Fibroblast of lung (primary cell): ENCODE measurements around the gene PPP1R14B. TPM values are rescaled to one million over a fixed set of nuclear protein-coding genes. Genes with fewer than 3 reads are reported as not detected.

Experiments used
- DNase-seq, 2 donors: peaks; one replicate each; pipeline versions ENCODE4 v3.0.0 to v3.0.0-alpha.2; 2010; ENCODE audit warnings: low read depth in 2 of 2
- H2AFZ ChIP-seq: 2 replicates; pipeline ENCODE4 v1.5.1; 2012; ENCODE audit warnings: low read length, control low read depth, inconsistent platforms
- H3K27ac ChIP-seq: 2 replicates; pipeline ENCODE4 v1.5.1; 2011; ENCODE audit warnings: low read length, control low read depth; ENCODE audit not compliant: insufficient read depth
- H3K27me3 ChIP-seq: 2 replicates; pipeline ENCODE4 v1.5.1; 2011; ENCODE audit warnings: mild to moderate bottlenecking, low read length; ENCODE audit not compliant: control insufficient read depth, insufficient read depth
- H3K36me3 ChIP-seq: 2 replicates; pipeline ENCODE4 v1.5.1; 2011; ENCODE audit warnings: low read length; ENCODE audit not compliant: control insufficient read depth, insufficient read depth
- H3K4me1 ChIP-seq: 2 replicates; pipeline ENCODE4 v1.5.1; 2011; ENCODE audit warnings: low read length; ENCODE audit not compliant: control insufficient read depth, insufficient read depth; ENCODE audit errors: extremely low read depth
- H3K4me2 ChIP-seq: 2 replicates; pipeline ENCODE4 v1.5.1; 2011; ENCODE audit warnings: low read length, control low read depth; ENCODE audit not compliant: insufficient read depth; ENCODE audit errors: extremely low read depth
- H3K4me3 ChIP-seq, 4 experiments: fragments of 200-600 bp in 1 of 4; sonication (generic) in 1 of 4; replicated peaks in 1 of 4; 2 replicates each; pipeline ENCODE4 v1.5.1; 2011 to 2016; ENCODE audit warnings: low read length in 4 of 4, low read depth in 3 of 4, mild to moderate bottlenecking in 3 of 4, control low read depth in 2 of 4, inconsistent platforms in 1 of 4, mixed read lengths in 1 of 4; ENCODE audit not compliant: insufficient read depth in 1 of 4; ENCODE audit errors: control extremely low read depth in 1 of 4
- H3K79me2 ChIP-seq: 2 replicates; pipeline ENCODE4 v1.5.1; 2012; ENCODE audit warnings: mild to moderate bottlenecking, low read length, inconsistent platforms; ENCODE audit not compliant: control insufficient read depth, insufficient read depth
- H3K9ac ChIP-seq: 2 replicates; pipeline ENCODE4 v1.5.1; 2011; ENCODE audit warnings: mild to moderate bottlenecking, low read length, control low read depth; ENCODE audit not compliant: insufficient read depth
- H3K9me3 ChIP-seq: 2 replicates; pipeline ENCODE4 v1.5.1; 2012; ENCODE audit warnings: low read depth, low read length; ENCODE audit not compliant: control insufficient read depth, insufficient read depth
- H4K20me1 ChIP-seq: 2 replicates; pipeline ENCODE4 v1.5.1; 2011; ENCODE audit warnings: low read length; ENCODE audit not compliant: control insufficient read depth, insufficient read depth; ENCODE audit errors: extremely low read depth
- EZH2 ChIP-seq: IDR thresholded peaks from 2 replicates; pipeline ENCODE4 v1.5.1; 2012; ENCODE audit warnings: low read length, control low read depth, mild to moderate bottlenecking; ENCODE audit errors: missing control alignments
- polyA plus RNA-seq, 2 donors: library from polyadenylated mRNA; depleted of rRNA in 1 of 2; stranded (reverse) in 1 of 2; unstranded in 1 of 2; fragments of >200 nt; gene quantifications; 2 replicates each; pipeline ENCODE4 v1.2.1, GENCODE V29; 2011 to 2012; ENCODE audit warnings: missing spikeins in 1 of 2
- total RNA-seq: library from RNA; depleted of rRNA; stranded (reverse); fragments of >200 nt; gene quantifications from 2 replicates; pipeline ENCODE4 v1.2.1, GENCODE V29; 2014
- TF ChIP-seq, protein P1 (sequence below), 2 donors: IDR thresholded peaks in 1 of 2; conservative IDR thresholded peaks in 1 of 2; 1 replicate in 1 of 2; 2 replicates in 1 of 2; pipeline ENCODE4 v1.5.1; 2011 to 2012; ENCODE audit warnings: low read length in 2 of 2, control low read depth in 1 of 2, inconsistent platforms in 1 of 2, low read depth in 1 of 2, mild to moderate bottlenecking in 1 of 2

Gene PPP1R14B
- total and polyA plus RNA-seq, 2 donors (not counting 1 experiment from before 2014, with no cell fraction given), result 107 to 122 TPM

- peak overlapping the region; percentile 92 for H3K4me2 ChIP-seq
- H4K20me1 ChIP-seq, result no peaks in the 10 kb centered on the region
- H3K4me3 ChIP-seq, result peak overlapping the region; percentile 59 to 80 (median 65)
- peaks cover 2% of the 10 kb centered on the region for H3K36me3 ChIP-seq
- H3K79me2 ChIP-seq, result peaks cover 15% of the 10 kb centered on the region
- DNase-seq, result no peak
- peaks cover 9% of the 10 kb centered on the region for H3K4me1 ChIP-seq
- H2AFZ ChIP-seq, result peak overlapping the region; percentile 24
- H3K27me3 ChIP-seq, result no peaks in the 10 kb centered on the region
- no peak overlapping the region for H3K27ac ChIP-seq
- no peaks in the 10 kb centered on the region for H3K9me3 ChIP-seq
- TF ChIP-seq EZH2, result no peak
- TF ChIP-seq, protein P1, sequence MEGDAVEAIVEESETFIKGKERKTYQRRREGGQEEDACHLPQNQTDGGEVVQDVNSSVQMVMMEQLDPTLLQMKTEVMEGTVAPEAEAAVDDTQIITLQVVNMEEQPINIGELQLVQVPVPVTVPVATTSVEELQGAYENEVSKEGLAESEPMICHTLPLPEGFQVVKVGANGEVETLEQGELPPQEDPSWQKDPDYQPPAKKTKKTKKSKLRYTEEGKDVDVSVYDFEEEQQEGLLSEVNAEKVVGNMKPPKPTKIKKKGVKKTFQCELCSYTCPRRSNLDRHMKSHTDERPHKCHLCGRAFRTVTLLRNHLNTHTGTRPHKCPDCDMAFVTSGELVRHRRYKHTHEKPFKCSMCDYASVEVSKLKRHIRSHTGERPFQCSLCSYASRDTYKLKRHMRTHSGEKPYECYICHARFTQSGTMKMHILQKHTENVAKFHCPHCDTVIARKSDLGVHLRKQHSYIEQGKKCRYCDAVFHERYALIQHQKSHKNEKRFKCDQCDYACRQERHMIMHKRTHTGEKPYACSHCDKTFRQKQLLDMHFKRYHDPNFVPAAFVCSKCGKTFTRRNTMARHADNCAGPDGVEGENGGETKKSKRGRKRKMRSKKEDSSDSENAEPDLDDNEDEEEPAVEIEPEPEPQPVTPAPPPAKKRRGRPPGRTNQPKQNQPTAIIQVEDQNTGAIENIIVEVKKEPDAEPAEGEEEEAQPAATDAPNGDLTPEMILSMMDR (conservative IDR thresholded peaks at IDR 0.05 in 1 of 2, IDR thresholded peaks at IDR 0.05 in 1 of 2; ENCODE audit: low read depth in 1 of 2, low read length in 2 of 2), result no peak
- peak overlapping the region; percentile 61 for H3K9ac ChIP-seq
Observed at GRCh38 chr11:64230985-64231365, 15.8 kb downstream of the PPP1R14B start.

DNA sequence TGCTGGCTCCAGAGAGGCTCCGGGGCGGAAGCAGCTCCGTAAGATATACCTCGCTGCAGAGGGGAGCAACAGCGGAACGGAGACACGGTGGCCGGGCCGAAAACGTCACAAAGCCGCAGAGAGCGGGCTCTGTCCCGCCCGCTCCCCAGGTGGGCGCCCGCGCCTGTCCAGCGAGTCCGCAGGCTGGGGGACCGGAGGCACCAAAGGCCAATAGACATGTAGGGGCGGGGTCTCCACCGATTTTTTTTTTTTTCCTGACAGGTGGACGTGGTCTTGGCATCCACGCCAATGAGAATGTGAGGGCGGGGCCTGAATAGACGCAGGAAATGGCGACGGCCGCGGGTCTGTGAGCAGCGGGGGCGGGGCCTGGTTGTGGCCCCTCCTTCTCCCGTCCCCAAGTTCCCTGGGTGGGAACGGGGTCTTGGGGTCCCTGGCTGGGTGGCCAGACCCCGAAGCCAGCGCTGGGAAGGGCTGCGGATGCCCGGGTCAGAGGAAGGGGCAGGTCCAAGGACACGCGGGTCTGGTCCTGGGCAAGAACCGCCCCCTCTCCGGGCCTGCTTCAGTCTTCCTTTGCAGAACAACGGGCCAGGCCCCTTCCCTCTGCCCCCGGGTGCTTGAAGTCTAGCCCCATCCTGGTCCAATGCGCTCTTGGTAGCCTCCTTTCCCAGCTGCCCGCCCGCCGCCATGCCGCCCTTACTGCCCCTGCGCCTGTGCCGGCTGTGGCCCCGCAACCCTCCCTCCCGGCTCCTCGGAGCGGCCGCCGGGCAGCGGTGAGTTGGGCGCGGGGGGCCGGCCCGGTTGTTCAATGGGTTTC, 16.4 kb downstream of the PPP1R14B start, which contains the start of gene DNAJC4:
Gene DNAJC4, plus strand, starts transcription at position 378 of the 814 bp plus-strand sequence. Its CDS starts 307 bp downstream, at position 685.
- Histone ChIP-seq H3K4me3 (peak within 1 kb of the TSS; percentile 59 to 80 (median 65)), H3K4me2 (peak within 1 kb of the TSS; percentile 92), H3K9ac (peak within 1 kb of the TSS; percentile 61), H2AFZ (peak within 1 kb of the TSS; percentile 50), H3K79me2 (peaks cover 12% of the 10 kb centered on the region), H3K36me3 (no peaks in the 10 kb centered on the region), H3K9me3 (no peaks in the 10 kb centered on the region), H3K27ac (peak within 1 kb of the TSS; percentile 78), H3K4me1 (peaks cover 9% of the 10 kb centered on the region), H3K27me3 (no peaks in the 10 kb centered on the region), H4K20me1 (no peaks in the 10 kb centered on the region)
- TF ChIP-seq EZH2, result no peak
- TF ChIP-seq, protein P1 (conservative IDR thresholded peaks at IDR 0.05 in 1 of 2, IDR thresholded peaks at IDR 0.05 in 1 of 2; ENCODE audit: low read depth in 1 of 2, low read length in 2 of 2), result no peak
- DNase-seq, result peak; percentile 86 to 87

- Histone ChIP-seq H3K4me2 (peak overlapping the region; percentile 92), H3K36me3 (no peaks in the 10 kb centered on the region), H4K20me1 (no peaks in the 10 kb centered on the region), H2AFZ (no peak overlapping the region), H3K4me3 (peak overlapping the region; percentile 59 to 80 (median 65)), H3K4me1 (peaks cover 11% of the 10 kb centered on the region), H3K79me2 (peaks cover 8% of the 10 kb centered on the region), H3K9me3 (no peaks in the 10 kb centered on the region), H3K27me3 (no peaks in the 10 kb centered on the region), H3K27ac (no peak overlapping the region), H3K9ac (no peak overlapping the region)
- DNase-seq, result no peak
- no peak for TF ChIP-seq EZH2
- TF ChIP-seq, protein P1 (conservative IDR thresholded peaks at IDR 0.05 in 1 of 2, IDR thresholded peaks at IDR 0.05 in 1 of 2; ENCODE audit: low read depth in 1 of 2, low read length in 2 of 2), result no peak
Observed at GRCh38 chr11:64229744-64230170, 17.0 kb downstream of the PPP1R14B start.
